H1 (cell line): ENCODE data around the gene SHQ1. TPM values are rescaled to one million over a fixed set of nuclear protein-coding genes. Genes with fewer than 3 reads are reported as not detected.

Experiments
- CTCF ChIA-PET: fragments of 300-600 bp; sonication (Branson Sonifier 250); formaldehyde crosslinking; loops from one replicate; lab custom pipeline; 2021; ENCODE audit not compliant: partially characterized antibody; lab: Charles Lee
- POLR2A ChIA-PET: fragments of 300-600 bp; sonication (Branson Sonifier 250); formaldehyde crosslinking; loops from one replicate; lab custom pipeline; 2021; ENCODE audit warnings: inconsistent platforms; ENCODE audit not compliant: partially characterized antibody; lab: Charles Lee
- DNase-seq, 2 experiments: peaks; one replicate each; pipeline versions ENCODE4 v3.0.0 to v3.0.0-alpha.2; 2010 to 2022; ENCODE audit warnings: low spot score in 2 of 2, low read depth in 1 of 2, mixed read lengths in 1 of 2
- FAIRE-seq: peaks from 2 replicates; lab custom pipeline; 2011; peaks lifted over from hg19 to GRCh38; lab: Jason Lieb, UNC
- H2AFZ ChIP-seq: 2 replicates; pipeline ENCODE4 v1.8.1; 2012; ENCODE audit warnings: low read length, inconsistent platforms
- H2AK5ac ChIP-seq: 2 replicates; pipeline ENCODE4 v1.6.1; 2013; ENCODE audit warnings: low read depth, low read length
- H2BK120ac ChIP-seq: replicated peaks from 2 replicates; pipeline ENCODE3; 2013; ENCODE audit warnings: low read depth, low read length, inconsistent platforms
- H2BK12ac ChIP-seq: 2 replicates; pipeline ENCODE4 v1.6.1; 2013; ENCODE audit warnings: low read depth, low read length
- H2BK15ac ChIP-seq: 2 replicates; pipeline ENCODE4 v1.6.1; 2013; ENCODE audit warnings: low read length
- H2BK20ac ChIP-seq: 2 replicates; pipeline ENCODE4 v1.6.1; 2013; ENCODE audit warnings: low read length
- H2BK5ac ChIP-seq: 2 replicates; pipeline ENCODE4 v1.6.1; 2013; ENCODE audit warnings: low read depth, low read length
- H3K14ac ChIP-seq: 2 replicates; pipeline ENCODE4 v1.6.1; 2013; ENCODE audit warnings: inconsistent platforms; ENCODE audit not compliant: insufficient read length
- H3K18ac ChIP-seq: 2 replicates; pipeline ENCODE4 v1.6.1; 2013; ENCODE audit warnings: low read length; ENCODE audit errors: extremely low read depth
- H3K23ac ChIP-seq: 2 replicates; pipeline ENCODE4 v1.6.1; 2013; ENCODE audit warnings: inconsistent platforms; ENCODE audit not compliant: insufficient read length
- H3K23me2 ChIP-seq: 2 replicates; pipeline ENCODE4 v1.6.1; 2013; ENCODE audit warnings: low read depth, low read length
- H3K27ac ChIP-seq: 2 replicates; pipeline ENCODE4 v1.6.1; 2011; ENCODE audit warnings: low read depth, low read length, inconsistent platforms
- H3K27me3 ChIP-seq, 4 experiments: replicated peaks in 1 of 4; 1 replicate in 1 of 4; 2 replicates in 3 of 4; pipeline versions ENCODE4 v1.6.1 to v1.8.1; 2011 to 2013; ENCODE audit warnings: low read length in 3 of 4, mild to moderate bottlenecking in 3 of 4, inconsistent platforms in 2 of 4, mixed read lengths in 2 of 4, moderate library complexity in 1 of 4; ENCODE audit not compliant: control insufficient read depth in 3 of 4, insufficient read depth in 3 of 4; ENCODE audit errors: extremely low read depth in 1 of 4
- H3K36me3 ChIP-seq, 4 experiments: 2 replicates each; pipeline versions ENCODE4 v1.6.1 to v1.8.1; 2011 to 2013; ENCODE audit warnings: mild to moderate bottlenecking in 4 of 4, low read length in 3 of 4, moderate library complexity in 2 of 4, control low read depth in 1 of 4, inconsistent platforms in 1 of 4; ENCODE audit not compliant: insufficient read depth in 4 of 4, control insufficient read depth in 2 of 4
- H3K4ac ChIP-seq: replicated peaks from 2 replicates; pipeline ENCODE3; 2013; ENCODE audit warnings: low read length, low read depth, mixed read lengths, inconsistent platforms; ENCODE audit not compliant: insufficient read length
- H3K4me1 ChIP-seq, 4 experiments: replicated peaks in 1 of 4; 1 replicate in 1 of 4; 2 replicates in 3 of 4; pipeline versions ENCODE4 v1.6.1 to v1.8.1; 2011 to 2013; ENCODE audit warnings: low read length in 3 of 4, inconsistent platforms in 2 of 4, mixed read lengths in 1 of 4; ENCODE audit not compliant: insufficient read depth in 4 of 4, control insufficient read depth in 3 of 4
- H3K4me2 ChIP-seq, 2 experiments: 2 replicates each; pipeline versions ENCODE4 v1.6.1 to v1.8.1; 2011 to 2013; ENCODE audit warnings: low read depth in 2 of 2, low read length in 2 of 2, control low read depth in 1 of 2, inconsistent platforms in 1 of 2, mild to moderate bottlenecking in 1 of 2; ENCODE audit not compliant: insufficient read depth in 1 of 2
- H3K4me3 ChIP-seq, 4 experiments: fragments of 200-600, 300-600 bp in 1 of 4; sonication (generic), shearing (Covaris generic), sonication (Bioruptor Twin) in 1 of 4; 2 replicates each; pipeline versions ENCODE4 v1.5.1 to v1.8.1; 2011 to 2016; ENCODE audit warnings: low read length in 4 of 4, low read depth in 3 of 4, control low read depth in 2 of 4, inconsistent platforms in 2 of 4, mild to moderate bottlenecking in 2 of 4, mixed read lengths in 1 of 4, moderate library complexity in 1 of 4; ENCODE audit not compliant: insufficient read depth in 2 of 4; ENCODE audit errors: extremely low read depth in 1 of 4
- H3K56ac ChIP-seq: replicated peaks from 2 replicates; pipeline ENCODE3; 2013; ENCODE audit warnings: low read depth, mild to moderate bottlenecking, mixed read lengths, low read length, inconsistent platforms; ENCODE audit not compliant: insufficient read length
- H3K79me1 ChIP-seq: 2 replicates; pipeline ENCODE4 v1.6.1; 2013; ENCODE audit warnings: low read depth, low read length, control low read depth
- H3K79me2 ChIP-seq, 2 experiments: 2 replicates each; pipeline versions ENCODE4 v1.6.1 to v1.8.1; 2012 to 2013; ENCODE audit warnings: low read length in 2 of 2, mild to moderate bottlenecking in 2 of 2, inconsistent platforms in 1 of 2; ENCODE audit not compliant: insufficient read depth in 2 of 2, control insufficient read depth in 1 of 2
- H3K9ac ChIP-seq, 4 experiments: replicated peaks in 1 of 4; 1 replicate in 1 of 4; 2 replicates in 3 of 4; pipeline versions ENCODE4 v1.6.1 to v1.8.1; 2011 to 2013; ENCODE audit warnings: low read depth in 3 of 4, low read length in 3 of 4, control low read depth in 2 of 4, mild to moderate bottlenecking in 2 of 4, moderate library complexity in 2 of 4, inconsistent platforms in 1 of 4; ENCODE audit errors: extremely low read depth in 1 of 4
- H3K9me3 ChIP-seq, 2 experiments: 2 replicates each; pipeline versions ENCODE4 v1.6.1 to v1.8.1; 2012 to 2013; ENCODE audit warnings: mild to moderate bottlenecking in 2 of 2, moderate library complexity in 2 of 2, control low read depth in 1 of 2, inconsistent platforms in 1 of 2, low read depth in 1 of 2, low read length in 1 of 2, mixed read lengths in 1 of 2; ENCODE audit not compliant: insufficient read depth in 2 of 2
- H4K20me1 ChIP-seq, 2 experiments: replicated peaks in 1 of 2; 2 replicates each; pipeline versions ENCODE3 to v1.8.1; 2011 to 2013; ENCODE audit warnings: inconsistent platforms in 2 of 2, low read length in 2 of 2, mild to moderate bottlenecking in 1 of 2; ENCODE audit not compliant: insufficient read depth in 2 of 2, control insufficient read depth in 1 of 2
- H4K5ac ChIP-seq: 2 replicates; pipeline ENCODE4 v1.6.1; 2013; ENCODE audit warnings: low read length, low read depth, mixed read lengths, inconsistent platforms; ENCODE audit not compliant: insufficient read length
- H4K8ac ChIP-seq: 2 replicates; pipeline ENCODE4 v1.8.0; 2013; ENCODE audit warnings: mild to moderate bottlenecking, moderate library complexity, low read length, inconsistent platforms; ENCODE audit not compliant: insufficient read depth; ENCODE audit errors: extremely low read depth
- H4K91ac ChIP-seq: replicated peaks from 2 replicates; pipeline ENCODE3; 2013; ENCODE audit warnings: low read length, mixed read lengths, inconsistent platforms; ENCODE audit not compliant: insufficient read length
- BACH1 ChIP-seq: IDR thresholded peaks from 2 replicates; pipeline ENCODE4 v1.6.1; 2012; ENCODE audit warnings: low read length, improper control_type of control experiment
- CHD2 ChIP-seq: IDR thresholded peaks from 2 replicates; pipeline ENCODE4 v1.6.1; 2012; ENCODE audit warnings: low read length, improper control_type of control experiment
- EZH2 ChIP-seq: fragments of 200-600 bp; sonication (generic); IDR thresholded peaks from 2 replicates; pipeline ENCODE4 v1.7.1; 2012; ENCODE audit warnings: low read depth, mild to moderate bottlenecking, moderate library complexity, low read length, inconsistent platforms; ENCODE audit not compliant: severe bottlenecking
- FOSL1 ChIP-seq: IDR thresholded peaks from 2 replicates; pipeline ENCODE4 v1.6.1; 2011; ENCODE audit warnings: mild to moderate bottlenecking, low read depth, low read length, moderate library complexity; ENCODE audit not compliant: insufficient read depth
- GABPA ChIP-seq: IDR thresholded peaks from 2 replicates; pipeline ENCODE4 v1.6.1; 2011; ENCODE audit warnings: mild to moderate bottlenecking, low read length, moderate library complexity, borderline replicate concordance; ENCODE audit not compliant: insufficient read depth
- GTF2F1 ChIP-seq: IDR thresholded peaks from 2 replicates; pipeline ENCODE4 v1.6.1; 2012; ENCODE audit warnings: low read depth, low read length, improper control_type of control experiment, borderline replicate concordance
- NRF1 ChIP-seq: IDR thresholded peaks from 2 replicates; pipeline ENCODE4 v1.6.1; 2011; ENCODE audit warnings: mild to moderate bottlenecking, low read depth, low read length, improper control_type of control experiment
- PHF8 ChIP-seq: fragments of 200-600 bp; sonication (generic); conservative IDR thresholded peaks from 2 replicates; pipeline ENCODE4 v1.7.1; 2012; ENCODE audit warnings: low read depth, mild to moderate bottlenecking, inconsistent platforms, low read length, moderate library complexity
- POLR2A ChIP-seq, 2 experiments: IDR thresholded peaks; 1 replicate in 1 of 2; 2 replicates in 1 of 2; pipeline ENCODE4 v1.6.1; 2011; ENCODE audit warnings: low read depth in 2 of 2, low read length in 2 of 2, mild to moderate bottlenecking in 2 of 2; ENCODE audit errors: control extremely low read depth in 1 of 2
- POLR2AphosphoS5 ChIP-seq: IDR thresholded peaks from 2 replicates; pipeline ENCODE4 v1.6.1; 2011; ENCODE audit warnings: low read depth, low read length
- SP2 ChIP-seq: IDR thresholded peaks from 2 replicates; pipeline ENCODE4 v1.6.1; 2012; ENCODE audit warnings: mild to moderate bottlenecking, low read length, inconsistent platforms
- TBP ChIP-seq: IDR thresholded peaks from 2 replicates; pipeline ENCODE4 v1.6.1; 2011; ENCODE audit warnings: low read depth, low read length, improper control_type of control experiment
- YY1 ChIP-seq: IDR thresholded peaks from 2 replicates; pipeline ENCODE4 v1.6.1; 2011; ENCODE audit warnings: low read depth, mild to moderate bottlenecking, low read length
- WGBS, 2 experiments: shearing (Covaris generic) in 1 of 2; methylation state at CpG; one replicate each; pipeline versions ENCODE4 v1.1.6 to v1.1.7; 2013 to 2015; ENCODE audit warnings: low lambda C conversion rate in 2 of 2, mixed read lengths in 2 of 2, inconsistent platforms in 1 of 2, low coverage in 1 of 2, missing lambda C conversion rate in 1 of 2; ENCODE audit not compliant: insufficient replicate concordance in 2 of 2, insufficient coverage in 1 of 2, insufficient read length in 1 of 2; ENCODE audit errors: extremely low coverage in 1 of 2, missing lambda C conversion rate in 1 of 2; 5-methylcytosine and 5-hydroxymethylcytosine counted together
- polyA plus RNA-seq, 7 experiments: library from polyadenylated mRNA; depleted of rRNA in 3 of 7; stranded (reverse) in 5 of 7; unstranded in 2 of 7; fragments of >200 nt in 5 of 7; fragments of 200-250 nt in 2 of 7; gene quantifications; 1 replicate in 5 of 7; 2 replicates in 1 of 7; 4 replicates in 1 of 7; pipeline versions ENCODE4 v1.2.1 to v1.2.3, GENCODE V29; 2011 to 2013; ENCODE audit warnings: missing spikeins in 2 of 7, mixed read lengths in 2 of 7
- total RNA-seq: library from RNA; stranded (reverse); fragmentation: NEBNext Ultra II Directional; extraction: Animal tissue kit (Norgen Biotek cat#: 25700); gene quantifications from 2 replicates; pipeline ENCODE4 v1.2.1, GENCODE V29; 2021
- TF ChIP-seq, protein P1 (sequence below): IDR thresholded peaks from 2 replicates; pipeline ENCODE4 v1.6.1; 2011; ENCODE audit warnings: low read depth, mild to moderate bottlenecking, low read length; ENCODE audit not compliant: insufficient read depth

The SHQ1 gene
- total and polyA plus RNA-seq, 2 of the 8 experiments (the other 6 are each of a cell fraction or from before 2014, with no cell fraction given) = 10.7 to 34.4 TPM

DNA sequence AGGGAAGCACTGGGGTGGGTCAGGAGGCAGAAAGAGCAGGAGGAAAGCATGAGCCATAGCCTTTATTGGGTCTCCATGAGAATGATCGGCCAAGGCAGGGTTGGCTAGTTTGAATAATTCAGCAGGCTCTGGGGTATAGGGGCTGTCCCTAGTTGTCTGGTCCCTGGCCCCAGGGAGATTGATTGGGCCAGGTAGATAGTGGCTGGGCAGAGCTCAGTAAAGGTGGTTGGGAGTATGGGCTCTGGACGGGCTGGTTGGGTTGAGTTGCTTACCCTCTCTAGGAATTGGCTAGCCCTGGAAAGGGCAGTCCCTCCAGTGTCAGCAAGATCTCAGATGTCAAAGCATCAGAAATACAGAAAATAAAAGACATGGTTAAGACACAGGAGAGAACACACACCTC, 148.1 kb downstream of the SHQ1 start:
- TF ChIP-seq, protein P1, sequence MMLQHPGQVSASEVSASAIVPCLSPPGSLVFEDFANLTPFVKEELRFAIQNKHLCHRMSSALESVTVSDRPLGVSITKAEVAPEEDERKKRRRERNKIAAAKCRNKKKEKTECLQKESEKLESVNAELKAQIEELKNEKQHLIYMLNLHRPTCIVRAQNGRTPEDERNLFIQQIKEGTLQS = no peak
- TF ChIP-seq POLR2AphosphoS5 = no peak
- TF ChIP-seq GTF2F1 = no peak
- TF ChIP-seq NRF1 = no peak
- TF ChIP-seq TBP = no peak
- no peak for TF ChIP-seq POLR2A (IDR thresholded peaks at IDR 0.05; ENCODE audit: control extremely low read depth in 1 of 2, low read depth in 2 of 2, low read length in 2 of 2)
- TF ChIP-seq FOSL1 = no peak
- TF ChIP-seq YY1 = no peak
- TF ChIP-seq SP2 = no peak
- no peak for TF ChIP-seq BACH1
- TF ChIP-seq GABPA = no peak
- no peak for TF ChIP-seq PHF8
- no peak for TF ChIP-seq EZH2
- TF ChIP-seq CHD2 = no peak
- Histone ChIP-seq H3K27me3 (no peaks in the 10 kb centered on the region; a peak in 1 of 7 replicates), H3K79me2 (no peaks in the 10 kb centered on the region), H2AK5ac (no peak overlapping the region), H2AFZ (no peak overlapping the region), H3K27ac (no peak overlapping the region), H3K9me3 (no peaks in the 10 kb centered on the region), H3K23ac (no peak overlapping the region), H3K18ac (no peak overlapping the region), H3K4ac (no peak overlapping the region), H4K8ac (peak overlapping the region; percentile 46), H3K23me2 (no peaks in the 10 kb centered on the region), H4K5ac (no peak overlapping the region), H2BK20ac (no peak overlapping the region), H3K79me1 (no peaks in the 10 kb centered on the region), H3K14ac (no peak overlapping the region), H2BK12ac (no peak overlapping the region), H3K9ac (no peak overlapping the region), H4K20me1 (no peaks in the 10 kb centered on the region), H2BK120ac (no peak overlapping the region), H2BK15ac (no peak overlapping the region), H3K56ac (no peak overlapping the region), H3K4me1 (peaks cover 0 to 11% (median 7%) of the 10 kb centered on the region in 4 experiments; a peak in 3 of 7 replicates), H3K36me3 (no peaks in the 10 kb centered on the region), H2BK5ac (no peak overlapping the region), H3K4me3 (no peak overlapping the region), H4K91ac (no peak overlapping the region), H3K4me2 (no peak overlapping the region)
- no peak for DNase-seq
- FAIRE-seq = no peak
- POLR2A ChIA-PET = interaction anchor here (0.7 kb wide), 1 partner anchor 13 kb away, joined by 3 read pairs; no protein-coding TSS in a partner anchor
- CTCF ChIA-PET = interaction anchor here (0.7 to 3.3 kb wide), 3 partner anchors 16 to 122 kb away, joined by 3 to 14 read pairs (median 8); no protein-coding TSS in a partner anchor
- WGBS, 2 experiments = 89% methylated on average over 2 of the region's 2 CpGs; no CpG with 5 or more reads in 1 of the 2 experiments
